ENCODE data around the gene OR5B21.

OR5B21 gene

GRCh38 chr11:58508005-58508404, at the start of gene OR5B21:
TSS of gene OR5B21 (minus strand) at chr11:58508105. CDS start at chr11:58508105, 0 bp downstream.
- DNase-seq (ENCODE audit: low read depth in 3 of 3, low spot score in 1 of 3), result no peak

- no peak for DNase-seq (ENCODE audit: low read depth in 3 of 3, low spot score in 1 of 3)
Observed at GRCh38 chr11:58549644-58550043, 41.7 kb upstream of the OR5B21 start.

- DNase-seq (ENCODE audit: low read depth in 3 of 3, low spot score in 1 of 3), result no peak
Observed at GRCh38 chr11:58546841-58547240, 38.9 kb upstream of the OR5B21 start.

- DNase-seq (ENCODE audit: low read depth in 3 of 3, low spot score in 1 of 3), result no peak
Observed at GRCh38 chr11:58531865-58532341, 24.0 kb upstream of the OR5B21 start.

- DNase-seq (ENCODE audit: low read depth in 3 of 3, low spot score in 1 of 3), result no peak
Observed at GRCh38 chr11:58530236-58530635, 22.3 kb upstream of the OR5B21 start.

- no peak for DNase-seq (ENCODE audit: low read depth in 3 of 3, low spot score in 1 of 3)
Observed at GRCh38 chr11:58527429-58527828, 19.5 kb upstream of the OR5B21 start.

GRCh38 chr11:58526721-58527120, 18.8 kb upstream of the OR5B21 start:
- no peak for DNase-seq (ENCODE audit: low read depth in 3 of 3, low spot score in 1 of 3)

GRCh38 chr11:58525037-58525614, 17.2 kb upstream of the OR5B21 start:
- DNase-seq (ENCODE audit: low read depth in 3 of 3, low spot score in 1 of 3), result no peak

- DNase-seq (ENCODE audit: low read depth in 3 of 3, low spot score in 1 of 3), result no peak
Observed at GRCh38 chr11:58524232-58525036, 16.5 kb upstream of the OR5B21 start.

- DNase-seq (ENCODE audit: low read depth in 3 of 3, low spot score in 1 of 3), result no peak
Observed at GRCh38 chr11:58513747-58514367, 6.0 kb upstream of the OR5B21 start.

- no peak for DNase-seq (ENCODE audit: low read depth in 3 of 3, low spot score in 1 of 3)
Observed at GRCh38 chr11:58511636-58512035, 3.7 kb upstream of the OR5B21 start.

- no peak for DNase-seq (ENCODE audit: low read depth in 3 of 3, low spot score in 1 of 3)
Observed at GRCh38 chr11:58509748-58510147, 1.8 kb upstream of the OR5B21 start.

- DNase-seq (ENCODE audit: low read depth in 3 of 3, low spot score in 1 of 3), result no peak
Observed at GRCh38 chr11:58508814-58509213, 909 bp upstream of the OR5B21 start.

GRCh38 chr11:58507355-58507754, 550 bp downstream of the OR5B21 start:
- DNase-seq (ENCODE audit: low read depth in 3 of 3, low spot score in 1 of 3), result no peak

- DNase-seq (ENCODE audit: low read depth in 3 of 3, low spot score in 1 of 3), result no peak
Observed at GRCh38 chr11:58506935-58507334, 970 bp downstream of the OR5B21 start.

- no peak for DNase-seq (ENCODE audit: low read depth in 3 of 3, low spot score in 1 of 3)
Observed at GRCh38 chr11:58505849-58506248, 2.1 kb downstream of the OR5B21 start.

GRCh38 chr11:58504232-58504631, 3.7 kb downstream of the OR5B21 start:
- no peak for DNase-seq (ENCODE audit: low read depth in 3 of 3, low spot score in 1 of 3)

GRCh38 chr11:58503361-58503856, 4.5 kb downstream of the OR5B21 start:
- no peak for DNase-seq (ENCODE audit: low read depth in 3 of 3, low spot score in 1 of 3)

- DNase-seq (ENCODE audit: low read depth in 3 of 3, low spot score in 1 of 3), result no peak
Observed at GRCh38 chr11:58502004-58502403, 5.9 kb downstream of the OR5B21 start.

GRCh38 chr11:58498464-58498863, 9.4 kb downstream of the OR5B21 start:
- no peak for DNase-seq (ENCODE audit: low read depth in 3 of 3, low spot score in 1 of 3)

- DNase-seq (ENCODE audit: low read depth in 3 of 3, low spot score in 1 of 3), result no peak
Observed at GRCh38 chr11:58497951-58498350, 10.0 kb downstream of the OR5B21 start.

- DNase-seq (ENCODE audit: low read depth in 3 of 3, low spot score in 1 of 3), result no peak
Observed at GRCh38 chr11:58495906-58496305, 12.0 kb downstream of the OR5B21 start.
